B cell (primary cell): ENCODE results near the gene ATP5MK.
"Not testable (repeated sequence)": the region's sequence is repeated elsewhere in the genome, so short reads cannot be mapped to it uniquely, and the experiment has no call there.

Experiments used
- CTCF ChIP-seq: fragments of 200-600 bp; IDR thresholded peaks from one replicate; pipeline ENCODE4 v1.8.0; 2022; ENCODE audit warnings: antibody characterized with exemption, mild to moderate bottlenecking
- EZH2 ChIP-seq: IDR thresholded peaks from 2 replicates; pipeline ENCODE4 v1.6.1; 2012; ENCODE audit warnings: borderline replicate concordance, low read depth, mild to moderate bottlenecking, moderate library complexity, low read length; ENCODE audit not compliant: insufficient read depth, poor library complexity, severe bottlenecking

DNA sequence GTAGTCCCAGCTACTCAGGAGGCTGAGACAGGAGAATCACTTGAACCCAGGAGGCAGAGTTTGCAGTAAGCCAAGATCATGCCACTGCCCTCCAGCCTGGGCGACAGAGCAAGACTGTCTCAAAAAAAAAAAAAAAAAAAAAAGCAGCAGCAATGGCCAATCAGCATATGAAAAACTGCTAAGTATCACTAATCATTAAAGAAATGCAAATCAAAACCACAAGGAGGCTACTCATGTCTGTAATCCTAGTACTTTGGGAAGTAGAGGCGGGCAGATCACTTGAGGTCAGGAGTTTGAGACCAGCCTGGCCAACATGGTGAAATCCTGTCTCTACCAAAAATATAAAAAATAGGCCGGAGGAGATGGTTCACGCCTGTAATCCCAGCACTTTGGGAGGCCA is 41.7 kb downstream of the ATP5MK start:
- TF ChIP-seq EZH2, CTCF: not testable (repeated sequence)
